ENCODE measurements around the gene MIA. TPM values are rescaled to one million over a fixed set of nuclear protein-coding genes. Genes with fewer than 3 reads are reported as not detected.
A peak's percentile ranks its signal among the peaks of the same experiment; 100 is the strongest.

MIA gene
- total RNA-seq, 1 donor = not detected

DNA sequence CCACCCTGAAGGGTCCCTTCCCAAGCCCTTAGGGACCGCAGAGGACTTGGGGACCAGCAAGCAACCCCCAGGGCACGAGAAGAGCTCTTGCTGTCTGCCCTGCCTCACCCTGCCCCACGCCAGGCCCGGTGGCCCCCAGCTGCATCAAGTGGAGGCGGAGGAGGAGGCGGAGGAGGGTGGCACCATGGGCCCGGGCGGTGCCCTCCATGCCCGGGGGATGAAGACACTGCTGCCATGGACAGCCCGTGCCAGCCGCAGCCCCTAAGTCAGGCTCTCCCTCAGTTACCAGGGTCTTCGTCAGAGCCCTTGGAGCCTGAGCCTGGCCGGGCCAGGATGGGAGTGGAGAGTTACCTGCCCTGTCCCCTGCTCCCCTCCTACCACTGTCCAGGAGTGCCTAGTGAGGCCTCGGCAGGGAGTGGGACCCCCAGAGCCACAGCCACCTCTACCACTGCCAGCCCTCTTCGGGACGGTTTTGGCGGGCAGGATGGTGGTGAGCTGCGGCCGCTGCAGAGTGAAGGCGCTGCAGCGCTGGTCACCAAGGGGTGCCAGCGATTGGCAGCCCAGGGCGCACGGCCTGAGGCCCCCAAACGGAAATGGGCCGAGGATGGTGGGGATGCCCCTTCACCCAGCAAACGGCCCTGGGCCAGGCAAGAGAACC, 25.1 kb downstream of the MIA start:
- peak overlapping the region; percentile 86 for H3K4me3 ChIP-seq (ENCODE audit: low read depth, low read length)
- no peak for DNase-seq (ENCODE audit: low read depth)
- TF ChIP-seq, protein P1, sequence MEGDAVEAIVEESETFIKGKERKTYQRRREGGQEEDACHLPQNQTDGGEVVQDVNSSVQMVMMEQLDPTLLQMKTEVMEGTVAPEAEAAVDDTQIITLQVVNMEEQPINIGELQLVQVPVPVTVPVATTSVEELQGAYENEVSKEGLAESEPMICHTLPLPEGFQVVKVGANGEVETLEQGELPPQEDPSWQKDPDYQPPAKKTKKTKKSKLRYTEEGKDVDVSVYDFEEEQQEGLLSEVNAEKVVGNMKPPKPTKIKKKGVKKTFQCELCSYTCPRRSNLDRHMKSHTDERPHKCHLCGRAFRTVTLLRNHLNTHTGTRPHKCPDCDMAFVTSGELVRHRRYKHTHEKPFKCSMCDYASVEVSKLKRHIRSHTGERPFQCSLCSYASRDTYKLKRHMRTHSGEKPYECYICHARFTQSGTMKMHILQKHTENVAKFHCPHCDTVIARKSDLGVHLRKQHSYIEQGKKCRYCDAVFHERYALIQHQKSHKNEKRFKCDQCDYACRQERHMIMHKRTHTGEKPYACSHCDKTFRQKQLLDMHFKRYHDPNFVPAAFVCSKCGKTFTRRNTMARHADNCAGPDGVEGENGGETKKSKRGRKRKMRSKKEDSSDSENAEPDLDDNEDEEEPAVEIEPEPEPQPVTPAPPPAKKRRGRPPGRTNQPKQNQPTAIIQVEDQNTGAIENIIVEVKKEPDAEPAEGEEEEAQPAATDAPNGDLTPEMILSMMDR (IDR thresholded peaks at IDR 0.05; ENCODE audit: insufficient read depth, low read length) = no peak

DNA sequence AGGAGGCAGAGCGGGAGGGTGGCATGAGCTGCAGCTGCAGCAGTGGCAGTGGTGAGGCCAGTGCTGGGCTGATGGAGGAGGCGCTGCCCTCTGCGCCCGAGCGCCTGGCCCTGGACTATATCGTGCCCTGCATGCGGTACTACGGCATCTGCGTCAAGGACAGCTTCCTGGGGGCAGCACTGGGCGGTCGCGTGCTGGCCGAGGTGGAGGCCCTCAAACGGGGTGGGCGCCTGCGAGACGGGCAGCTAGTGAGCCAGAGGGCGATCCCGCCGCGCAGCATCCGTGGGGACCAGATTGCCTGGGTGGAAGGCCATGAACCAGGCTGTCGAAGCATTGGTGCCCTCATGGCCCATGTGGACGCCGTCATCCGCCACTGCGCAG, 25.7 kb downstream of the MIA start:
- TF ChIP-seq, protein P1 (IDR thresholded peaks at IDR 0.05; ENCODE audit: insufficient read depth, low read length) = no peak
- peak overlapping the region; percentile 86 for H3K4me3 ChIP-seq (ENCODE audit: low read depth, low read length)
- no peak for DNase-seq (ENCODE audit: low read depth)

DNA sequence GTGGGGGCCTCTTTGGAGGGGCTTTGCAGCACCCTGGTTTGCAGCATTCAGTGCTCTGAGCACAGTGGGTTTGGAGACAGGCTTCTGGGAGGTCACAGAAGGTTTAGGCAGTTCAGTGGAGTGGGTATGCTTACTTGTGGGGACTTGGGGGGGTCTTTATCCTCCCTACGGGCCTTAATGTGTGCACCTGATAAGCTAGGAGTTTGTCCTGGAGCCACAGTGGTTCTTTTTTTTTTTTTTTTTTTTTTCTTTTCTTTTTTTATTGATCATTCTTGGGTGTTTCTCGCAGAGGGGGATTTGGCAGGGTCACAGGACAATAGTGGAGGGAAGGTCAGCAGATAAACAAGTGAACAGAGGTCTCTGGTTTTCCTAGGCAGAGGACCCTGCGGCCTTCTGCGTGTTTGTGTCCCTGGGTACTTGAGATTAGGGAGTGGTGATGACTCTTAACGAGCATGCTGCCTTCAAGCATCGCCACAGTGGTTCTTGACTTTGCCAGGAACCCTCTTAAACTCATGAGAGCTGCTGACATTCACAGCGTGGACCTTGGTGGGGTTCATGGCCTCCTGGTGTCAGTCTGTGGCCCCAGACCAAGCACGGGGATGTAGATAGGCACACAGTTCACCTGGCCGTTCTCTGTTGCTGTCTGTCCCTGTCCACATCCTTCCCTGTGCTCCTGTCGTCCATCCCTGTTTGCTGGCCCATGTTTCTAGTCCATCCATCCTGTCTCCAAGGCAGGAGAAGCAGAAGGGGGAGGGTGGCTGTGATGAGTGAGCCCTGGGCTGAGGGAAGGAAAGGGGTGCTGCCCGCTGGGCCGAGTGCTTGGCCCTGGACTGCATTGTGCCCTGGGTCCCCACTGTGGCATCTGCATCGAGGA, 26.3 kb downstream of the MIA start:
- peak overlapping the region; percentile 86 for H3K4me3 ChIP-seq (ENCODE audit: low read depth, low read length)
- TF ChIP-seq, protein P1 (IDR thresholded peaks at IDR 0.05; ENCODE audit: insufficient read depth, low read length) = no peak

DNA sequence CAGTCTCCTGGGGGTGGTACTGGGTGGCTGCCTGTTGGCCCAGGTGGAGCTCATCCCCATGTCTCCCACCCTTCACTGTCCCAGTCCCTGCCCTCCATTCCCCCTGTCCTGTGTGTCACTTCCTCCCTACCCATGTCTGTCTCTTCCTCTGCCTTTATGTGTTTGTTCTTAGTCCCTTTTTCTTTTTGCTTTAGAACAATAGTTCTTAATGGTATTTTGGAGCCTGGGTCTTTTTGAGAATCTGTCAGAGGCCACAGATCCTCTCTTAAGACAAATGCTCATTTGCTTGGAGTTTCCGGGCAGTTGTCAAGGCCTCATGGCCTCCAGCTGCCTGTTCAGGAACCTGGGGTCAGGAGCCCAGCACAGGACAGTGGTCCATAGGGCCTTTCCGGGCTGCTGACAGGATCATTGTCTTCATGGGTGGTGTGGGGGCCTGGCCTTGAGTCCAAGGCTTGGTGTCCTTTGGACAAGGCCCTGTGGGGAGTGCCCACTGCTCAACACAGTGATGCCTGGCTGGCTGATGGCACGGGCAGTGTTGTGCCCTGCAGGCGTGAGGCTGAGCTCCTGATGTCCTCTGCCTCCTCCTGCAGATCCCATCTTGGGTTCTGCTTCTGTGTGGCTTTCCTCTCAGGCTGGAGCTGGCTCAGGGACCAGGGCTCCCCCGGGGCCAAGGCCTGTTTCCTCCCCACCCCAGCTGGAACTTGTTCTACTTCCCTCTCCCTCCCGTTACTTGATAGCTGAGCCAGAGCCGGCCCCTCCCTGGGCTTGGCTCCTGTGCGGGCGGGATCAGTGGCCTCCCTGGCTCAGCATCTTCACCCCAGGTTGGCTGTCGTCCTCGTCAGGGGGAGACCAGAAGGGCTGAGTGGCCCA, 27.2 kb downstream of the MIA start:
- H3K4me3 ChIP-seq (ENCODE audit: low read depth, low read length) = peak overlapping the region; percentile 86
- TF ChIP-seq, protein P1 (IDR thresholded peaks at IDR 0.05; ENCODE audit: insufficient read depth, low read length) = no peak
- DNase-seq (ENCODE audit: low read depth) = peak; percentile 46

More for the DNA sequence above, 26.3 kb downstream of the MIA start:
- DNase-seq (ENCODE audit: low read depth) = no peak

DNA sequence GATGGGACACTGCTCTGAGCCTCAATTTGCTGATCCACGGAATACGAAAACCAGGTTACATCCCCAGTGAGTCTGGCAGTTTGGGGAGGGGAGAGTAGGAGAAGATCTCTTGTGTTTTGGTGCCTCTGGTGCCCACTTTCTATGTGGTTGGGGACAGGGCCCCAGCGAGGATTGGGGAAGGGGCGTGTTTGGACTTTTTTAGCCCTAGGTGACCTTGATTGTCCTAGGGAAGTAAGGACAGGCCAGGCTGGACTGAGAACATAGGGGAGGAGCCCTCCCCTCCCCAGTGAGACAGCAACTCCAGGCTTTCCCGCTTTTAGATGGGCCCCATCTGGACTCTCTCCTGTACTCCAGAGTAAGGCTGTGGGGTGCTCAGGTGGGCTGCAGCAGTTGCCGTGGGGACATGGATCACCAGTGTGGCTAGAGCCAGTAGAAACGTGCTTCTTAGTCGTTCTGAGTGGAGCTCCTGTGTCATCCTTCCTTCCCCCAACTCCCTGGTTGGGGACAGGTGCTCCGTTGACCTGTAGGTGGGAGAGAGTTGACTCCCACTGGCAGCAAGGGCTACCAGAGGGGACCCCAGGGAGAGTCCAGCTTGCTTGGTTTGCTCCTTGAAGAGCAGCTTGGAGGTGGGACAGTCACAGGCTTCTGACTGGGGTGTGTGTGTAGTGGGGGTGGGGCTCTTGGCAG, 28.0 kb downstream of the MIA start:
- TF ChIP-seq, protein P1 (IDR thresholded peaks at IDR 0.05; ENCODE audit: insufficient read depth, low read length) = no peak
- DNase-seq (ENCODE audit: low read depth) = no peak
- H3K4me3 ChIP-seq (ENCODE audit: low read depth, low read length) = peak overlapping the region; percentile 86

All from fibroblast of the aortic adventitia (primary cell).